Left ventricle myocardium superior (tissue), 1 donor: ENCODE results near the gene TARP.
"Not testable (repeated sequence)": the region's sequence is repeated elsewhere in the genome, so short reads cannot be mapped to it uniquely, and the experiment has no call there.

ENCODE experiments used
- ATAC-seq: fragments of 200-7000 bp; cut with Tn5 transposase; one replicate; pipeline ENCODE4 v1.9.1; 2020; ENCODE audit warnings: mild to moderate bottlenecking, moderate library complexity
- DNase-seq: peaks from one replicate; pipeline ENCODE4 v3.0.0-alpha.2; 2020
- intact Hi-C: fragments of 100-400 bp; cut with micrococcal nuclease; formaldehyde crosslinking; loops from one replicate; pipeline ENCODE4 v1.11.0; 2022
- donor health status: DM: no; HTN: yes; CAD: no; lungs with severe emphysema.

TARP gene

DNA sequence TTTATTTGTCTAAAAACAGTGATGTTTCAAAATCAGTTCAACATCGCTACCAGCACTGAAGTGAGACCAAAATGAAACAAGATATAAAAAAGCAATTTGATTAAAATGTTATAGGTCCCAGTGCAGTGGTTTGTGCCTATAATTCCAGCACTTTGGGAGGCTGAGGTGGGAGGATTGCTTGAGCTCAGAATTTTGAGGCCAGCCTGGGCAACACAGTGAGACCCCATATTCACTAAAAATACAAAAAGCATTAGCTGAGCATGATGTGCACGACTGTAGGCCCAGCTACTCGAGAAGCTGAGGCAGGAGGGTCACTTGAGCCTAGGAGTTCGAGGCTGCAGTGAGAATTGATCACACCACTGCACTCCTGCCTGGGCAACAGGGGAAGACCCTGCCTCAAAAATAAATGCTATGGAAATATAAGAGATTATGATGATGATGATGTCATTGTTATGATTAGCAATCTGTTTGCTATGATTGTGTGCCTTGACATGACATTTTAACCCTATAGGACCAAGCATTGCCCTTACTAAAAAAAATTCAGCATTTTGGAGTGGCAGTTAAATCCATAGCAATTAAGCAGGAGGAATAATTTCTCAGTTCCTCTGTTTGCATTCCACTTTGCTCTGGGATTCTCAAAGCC, 3.6 kb downstream of the TARP start:
- DNase-seq, ATAC-seq, intact Hi-C loops: not testable (repeated sequence)

DNA sequence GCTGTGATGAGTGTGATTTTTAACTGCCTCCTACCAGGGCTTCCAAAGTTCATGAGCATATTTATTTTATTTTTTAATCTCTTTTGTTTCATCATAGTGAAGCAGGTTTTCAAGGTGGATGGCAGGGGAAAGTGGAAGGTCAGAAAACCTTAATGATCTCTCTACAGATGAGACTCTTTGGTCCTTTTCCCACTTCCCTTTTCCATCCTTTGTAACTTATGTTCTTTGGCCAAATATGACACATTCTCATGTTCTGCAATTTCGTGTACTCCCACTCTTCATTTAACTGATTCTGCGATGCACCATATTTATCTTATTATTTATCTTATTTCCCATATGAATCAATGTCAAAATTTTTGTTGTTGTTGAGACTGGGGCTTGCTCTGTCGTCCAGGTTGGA, 7.5 kb downstream of the TARP start:
- DNase-seq, ATAC-seq, intact Hi-C loops: not testable (repeated sequence)

DNA sequence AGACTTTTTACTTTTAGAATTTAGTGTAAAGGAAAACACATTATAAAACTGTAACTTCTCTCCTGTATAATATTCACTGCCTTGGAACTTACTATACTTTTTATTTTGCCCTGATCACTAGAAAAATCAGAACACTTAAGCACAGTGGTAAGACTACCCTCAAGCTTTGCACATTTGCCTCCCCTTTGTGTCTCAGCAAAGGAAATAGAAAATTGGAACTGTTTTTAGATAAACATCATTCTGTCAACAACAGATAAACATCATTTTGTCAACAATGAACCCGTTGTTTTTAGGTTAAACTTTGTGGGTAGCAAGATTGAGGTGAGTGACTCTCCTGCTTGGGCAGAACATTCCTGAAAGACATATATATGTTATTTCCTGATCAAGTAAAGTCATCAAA, 8.8 kb downstream of the TARP start:
- intact Hi-C loops, DNase-seq, ATAC-seq: not testable (repeated sequence)

DNA sequence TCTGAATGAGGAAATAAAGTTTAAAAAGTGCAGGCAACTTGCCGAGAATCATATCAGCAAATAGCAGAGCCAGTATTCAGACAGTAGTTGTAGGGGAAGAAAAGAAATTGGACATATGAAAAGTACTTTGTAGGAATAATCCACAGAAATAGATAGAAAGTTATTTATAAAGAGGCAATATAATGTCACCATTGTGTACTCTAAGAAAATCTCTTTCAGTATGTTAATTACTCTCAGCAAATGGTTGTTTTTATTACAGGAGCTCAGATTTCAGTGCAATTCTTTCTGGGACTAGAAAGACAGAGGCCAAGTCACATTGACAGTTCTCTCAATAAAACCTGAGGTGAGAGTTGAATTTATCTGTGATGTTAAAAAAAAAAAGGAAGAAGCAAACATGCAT, 10.2 kb downstream of the TARP start:
- ATAC-seq, intact Hi-C loops, DNase-seq: not testable (repeated sequence)

DNA sequence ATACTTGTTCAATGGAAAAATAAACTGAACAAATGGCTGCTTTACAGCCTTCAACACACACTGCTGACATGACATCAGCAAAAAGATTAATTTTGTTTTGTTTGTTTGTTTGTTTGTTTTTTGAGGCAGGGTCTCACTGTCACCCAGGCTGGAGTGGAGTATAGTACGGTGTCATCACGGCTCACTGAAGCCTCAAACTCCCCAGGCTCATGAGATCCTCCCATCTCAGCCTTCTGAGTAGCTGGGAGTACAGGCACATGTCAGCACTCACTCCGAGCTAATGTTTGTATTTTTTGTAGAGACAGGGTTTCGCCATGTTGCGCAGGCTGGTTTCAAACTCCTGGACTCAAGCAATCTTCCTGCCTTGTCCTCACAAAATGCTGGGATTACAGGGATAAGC, 10.9 kb downstream of the TARP start:
- intact Hi-C loops: no loop called here
- no peak for DNase-seq
- ATAC-seq: no peak

DNA sequence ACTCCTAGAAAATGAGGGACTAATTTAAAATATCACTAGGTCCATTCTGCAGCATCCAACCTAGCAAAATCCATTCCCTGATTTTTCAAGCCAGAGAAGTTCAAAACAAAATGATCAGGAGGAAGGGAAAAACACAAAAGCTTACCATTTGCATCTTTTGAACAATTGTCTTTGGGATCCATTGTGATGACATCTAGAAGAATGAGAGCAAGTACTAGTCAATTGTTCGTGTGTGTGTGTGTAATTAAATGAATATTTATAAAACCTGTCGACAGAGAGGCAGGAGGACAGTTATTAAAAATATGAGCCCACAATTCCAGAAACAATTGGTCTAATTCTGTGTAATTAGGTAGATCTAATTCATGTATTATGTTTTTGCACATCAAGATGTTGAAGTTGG, 11.4 kb downstream of the TARP start:
- ATAC-seq, DNase-seq, intact Hi-C loops: not testable (repeated sequence)

DNA sequence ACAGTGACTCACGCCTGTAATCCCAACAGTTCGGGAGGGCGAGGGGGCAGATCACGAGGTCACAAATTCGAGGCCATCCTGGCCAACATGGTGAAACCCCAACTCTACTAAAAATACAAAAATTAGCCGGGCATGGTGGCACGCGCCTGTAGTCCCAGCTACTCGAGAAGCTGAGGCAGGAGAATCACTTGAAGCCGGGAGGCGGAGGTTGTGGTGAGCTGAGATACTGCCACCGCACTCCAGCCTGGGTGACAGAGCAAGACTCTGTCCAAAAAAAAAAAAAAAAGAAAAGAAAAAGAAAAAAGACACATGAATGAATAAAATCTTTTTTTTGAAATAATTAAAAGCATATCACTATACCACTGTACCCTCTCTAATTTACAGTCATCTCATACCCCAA, 11.8 kb downstream of the TARP start:
- DNase-seq, ATAC-seq, intact Hi-C loops: not testable (repeated sequence)

DNA sequence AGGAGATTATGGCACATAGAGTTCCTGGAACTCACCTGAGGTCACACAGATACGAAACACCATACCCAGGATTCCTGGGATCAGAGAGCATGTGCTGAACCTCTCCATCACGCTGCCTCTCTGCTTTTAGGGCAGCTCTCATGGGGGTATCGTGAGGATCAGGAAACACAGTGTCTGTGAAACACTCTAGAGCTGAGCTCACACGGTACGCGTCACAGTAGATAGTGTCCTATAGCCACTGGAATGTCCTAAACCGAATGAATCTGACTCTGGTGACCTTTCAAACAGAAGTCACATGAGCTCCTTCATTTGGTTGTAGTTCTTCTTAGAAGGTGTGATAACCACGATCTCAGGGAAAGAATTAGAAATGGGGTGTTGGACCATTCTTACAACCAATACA, 14.3 kb downstream of the TARP start:
- ATAC-seq, DNase-seq, intact Hi-C loops: not testable (repeated sequence)

DNA sequence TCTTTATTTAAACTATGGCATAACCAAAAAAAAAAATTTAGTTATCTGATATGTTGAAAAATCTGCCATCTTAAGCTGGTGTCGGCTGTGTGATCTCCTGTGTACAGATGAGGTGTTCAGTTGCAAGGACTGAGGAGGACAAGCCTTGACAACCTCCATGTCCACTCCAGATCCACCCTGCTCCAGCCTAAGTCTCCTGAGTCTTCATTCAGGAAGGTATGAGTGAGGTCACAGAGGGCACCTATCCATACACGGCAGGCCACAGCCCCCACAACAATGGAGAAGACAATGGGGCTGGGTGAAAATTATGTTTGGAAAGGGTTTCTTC, 16.1 kb downstream of the TARP start:
- no peak for DNase-seq
- intact Hi-C loops: no loop called here
- no peak for ATAC-seq

DNA sequence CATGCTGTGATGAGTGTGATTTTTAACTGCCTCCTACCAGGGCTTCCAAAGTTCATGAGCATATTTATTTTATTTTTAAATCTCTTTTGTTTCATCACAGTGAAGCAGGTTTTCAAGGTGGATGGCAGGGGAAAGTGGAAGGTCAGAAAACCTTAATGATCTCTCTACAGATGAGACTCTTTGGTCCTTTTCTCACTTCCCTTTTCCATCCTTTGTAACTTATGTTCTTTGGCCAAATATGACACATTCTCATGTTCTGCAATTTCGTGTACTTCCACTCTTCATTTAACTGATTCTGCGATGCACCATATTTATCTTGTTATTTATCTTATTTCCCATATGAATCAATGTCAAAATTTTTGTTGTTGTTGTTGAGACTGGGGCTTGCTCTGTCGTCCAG, 23.6 kb downstream of the TARP start:
- DNase-seq, ATAC-seq, intact Hi-C loops: not testable (repeated sequence)

DNA sequence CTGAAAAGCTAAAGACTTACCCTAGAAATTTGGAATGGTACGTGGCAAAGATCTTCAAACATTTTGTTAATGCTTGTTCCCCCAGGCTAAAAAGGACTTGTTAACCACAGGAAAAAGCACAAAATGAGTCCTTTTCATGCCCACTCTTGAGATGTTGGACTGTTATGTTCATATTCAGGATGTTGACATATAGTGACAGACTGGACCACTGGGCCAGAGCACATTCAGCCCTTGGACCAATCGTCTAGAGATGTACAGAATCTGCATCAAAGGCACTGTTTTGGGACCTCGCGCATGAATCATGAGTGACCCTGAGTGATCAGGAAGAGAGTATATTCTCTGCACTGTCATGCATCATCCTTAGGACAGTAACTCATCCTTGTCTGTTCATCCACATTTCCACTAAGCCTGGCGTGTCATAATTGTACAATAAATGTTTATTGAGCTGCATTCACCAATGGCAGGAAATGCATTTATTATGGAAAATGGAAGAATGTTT, 25.3 kb downstream of the TARP start:
- ATAC-seq (no peak), DNase-seq (no peak)
- intact Hi-C loops: no loop called here

DNA sequence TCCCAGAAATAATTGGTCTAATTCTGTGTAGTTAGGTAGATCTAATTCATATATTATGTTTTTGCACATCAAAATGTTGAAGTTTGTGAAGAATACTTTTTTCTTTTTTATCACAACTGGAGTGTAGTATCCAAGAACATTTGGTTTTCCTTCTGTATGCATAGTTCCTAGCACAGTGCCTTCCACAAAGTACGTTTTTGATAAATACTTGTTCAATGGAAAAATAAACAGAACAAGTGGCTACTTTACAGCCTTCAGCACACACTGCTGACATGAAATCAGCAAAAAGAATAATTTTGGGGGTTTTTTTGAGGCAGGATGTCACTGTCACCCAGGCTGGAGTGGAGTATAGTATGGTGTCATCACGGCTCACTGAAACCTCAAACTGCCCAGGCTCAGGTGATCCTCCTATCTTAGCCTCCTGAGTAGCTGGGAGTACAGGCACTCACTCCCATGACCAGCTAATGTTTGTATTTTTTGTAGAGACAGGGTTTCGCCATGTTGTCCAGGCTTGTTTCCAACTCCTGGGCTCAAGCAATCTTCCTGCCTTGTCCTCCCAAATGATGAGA, 27.9 kb downstream of the TARP start:
- intact Hi-C loops: no loop called here
- ATAC-seq (no peak), DNase-seq (no peak)

DNA sequence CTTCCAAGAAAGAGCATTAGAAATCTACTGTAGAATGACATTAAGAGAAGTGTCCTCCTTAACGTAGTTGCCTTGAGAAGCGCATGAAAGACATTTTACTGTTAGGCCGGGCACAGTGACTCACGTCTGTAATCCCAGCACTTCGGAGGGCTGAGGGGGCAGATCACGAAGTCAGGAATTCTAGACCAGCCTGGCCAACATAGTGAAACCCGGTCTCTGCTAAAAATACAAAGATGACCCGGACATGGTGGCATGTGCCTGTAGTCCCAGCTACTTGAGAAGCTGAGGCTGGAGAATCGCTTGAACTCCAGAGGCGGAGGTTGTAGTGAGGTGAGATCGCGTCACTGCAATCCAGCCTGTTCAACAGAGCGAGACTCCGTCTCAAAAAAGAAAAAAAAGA, 28.9 kb downstream of the TARP start:
- ATAC-seq: no peak
- intact Hi-C loops: no loop called here
- DNase-seq: no peak

DNA sequence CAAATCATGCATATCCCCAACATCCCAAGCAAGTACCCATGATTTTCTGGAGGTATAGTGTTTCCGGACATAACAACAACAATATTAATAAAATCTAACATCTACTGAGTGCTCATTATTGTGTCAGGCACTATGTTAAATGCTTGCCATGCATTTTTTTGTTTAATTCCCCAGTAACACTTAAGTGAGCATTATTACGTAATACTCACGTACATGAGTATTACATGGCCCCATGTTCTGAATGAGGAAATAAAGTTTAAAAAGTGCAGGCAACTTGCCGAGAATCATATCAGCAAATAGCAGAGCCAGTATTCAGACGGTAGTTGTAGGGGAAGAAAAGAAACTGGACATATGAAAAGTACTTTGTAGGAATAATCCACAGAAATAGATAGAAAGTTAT, 30.1 kb downstream of the TARP start:
- DNase-seq, ATAC-seq, intact Hi-C loops: not testable (repeated sequence)

DNA sequence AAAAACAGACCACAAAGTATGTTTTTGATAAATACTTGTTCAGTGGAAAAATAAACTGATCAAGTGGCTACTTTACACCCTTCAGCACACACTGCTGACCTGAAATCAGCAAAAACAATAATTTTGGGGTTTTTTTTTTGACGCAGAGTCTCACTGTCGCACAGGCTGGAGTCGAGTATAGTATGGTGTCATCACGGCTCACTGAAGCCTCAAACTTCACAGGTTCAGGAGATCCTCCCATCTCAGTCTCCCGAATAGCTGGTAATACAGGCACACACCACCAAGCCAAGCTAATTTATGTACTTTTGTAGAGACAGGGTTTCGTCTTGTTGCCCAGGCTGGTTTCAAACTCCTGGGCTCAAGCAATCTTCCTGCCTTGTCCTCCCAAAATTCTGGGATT, 30.6 kb downstream of the TARP start:
- no peak for ATAC-seq
- intact Hi-C loops: no loop called here
- no peak for DNase-seq

DNA sequence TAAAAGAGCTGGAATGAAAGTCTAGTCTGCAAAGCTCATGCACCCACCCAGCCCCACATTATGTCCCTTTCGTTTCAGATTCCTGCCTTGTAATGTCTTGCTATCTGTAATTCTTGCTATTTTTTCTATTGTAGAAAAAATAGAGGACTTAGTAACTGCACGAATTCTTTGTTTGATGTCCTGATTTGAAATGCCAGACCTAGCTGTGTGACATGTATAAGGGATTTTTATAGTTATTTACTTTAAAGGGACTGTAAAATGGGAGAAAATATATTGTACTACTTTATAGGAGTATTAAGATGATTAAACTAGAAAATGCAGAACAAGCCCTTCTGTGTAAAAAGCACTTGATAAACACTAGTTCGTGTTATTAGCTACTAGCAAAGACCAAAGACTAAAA, 32.4 kb downstream of the TARP start:
- intact Hi-C loops: no loop called here
- ATAC-seq: no peak

DNA sequence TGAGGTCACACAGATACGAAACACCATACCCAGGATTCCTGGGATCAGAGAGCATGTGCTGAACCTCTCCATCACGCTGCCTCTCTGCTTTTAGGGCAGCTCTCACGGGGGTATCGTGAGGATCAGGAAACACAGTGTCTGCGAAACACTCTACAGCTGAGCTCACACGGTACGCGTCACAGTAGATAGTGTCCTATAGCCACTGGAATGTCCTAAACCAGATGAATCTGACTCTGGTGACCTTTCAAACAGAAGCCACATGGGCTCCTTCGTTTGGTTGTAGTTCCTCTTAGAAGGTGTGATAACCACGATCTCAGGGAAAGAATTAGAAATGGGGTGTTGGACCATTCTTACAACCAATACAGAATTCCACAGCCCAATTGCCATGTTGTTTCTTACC, 34.3 kb downstream of the TARP start:
- intact Hi-C loops, DNase-seq, ATAC-seq: not testable (repeated sequence)

More for the DNA sequence above, 32.4 kb downstream of the TARP start:
- no peak for DNase-seq

DNA sequence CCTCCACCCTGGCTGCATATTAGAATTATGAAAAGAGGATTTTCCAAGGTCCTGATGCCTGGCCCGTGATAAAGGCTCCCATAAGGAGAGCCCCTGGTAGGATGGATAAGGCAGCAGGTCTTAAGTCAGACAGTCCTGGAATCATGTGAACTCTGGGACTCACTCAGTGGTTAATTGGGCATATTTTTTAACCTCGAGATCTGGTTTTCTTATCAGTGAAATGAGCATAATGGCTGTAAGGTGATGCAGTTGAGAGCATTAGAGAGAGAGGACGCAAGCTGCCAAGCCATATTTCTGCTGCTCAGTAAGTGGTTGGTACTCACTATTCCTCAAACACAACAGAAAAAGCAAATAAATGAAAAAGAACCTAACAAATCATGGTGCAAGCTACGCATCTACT, 37.8 kb downstream of the TARP start:
- intact Hi-C loops: no loop called here
- ATAC-seq (no peak), DNase-seq (no peak)

DNA sequence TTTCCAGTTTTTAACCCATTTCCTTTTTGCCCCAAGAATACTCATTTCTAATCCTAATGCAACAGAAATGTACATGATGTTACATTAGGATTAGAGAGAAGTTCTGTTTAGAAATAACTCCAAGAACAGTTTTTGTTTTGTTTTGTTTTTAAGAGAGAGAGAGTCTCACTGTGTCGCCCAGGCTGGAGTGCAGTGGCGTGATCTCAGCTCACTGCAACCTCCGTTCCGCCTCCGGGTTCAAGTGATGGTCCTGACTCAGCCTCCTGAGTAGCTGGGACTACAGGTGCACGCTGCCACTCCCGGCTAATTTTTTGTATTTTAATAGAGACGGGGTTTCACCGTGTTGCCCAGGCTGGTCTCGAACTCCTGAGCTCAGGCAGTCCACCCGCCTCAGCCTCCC, 38.7 kb downstream of the TARP start:
- DNase-seq, intact Hi-C loops, ATAC-seq: not testable (repeated sequence)

DNA sequence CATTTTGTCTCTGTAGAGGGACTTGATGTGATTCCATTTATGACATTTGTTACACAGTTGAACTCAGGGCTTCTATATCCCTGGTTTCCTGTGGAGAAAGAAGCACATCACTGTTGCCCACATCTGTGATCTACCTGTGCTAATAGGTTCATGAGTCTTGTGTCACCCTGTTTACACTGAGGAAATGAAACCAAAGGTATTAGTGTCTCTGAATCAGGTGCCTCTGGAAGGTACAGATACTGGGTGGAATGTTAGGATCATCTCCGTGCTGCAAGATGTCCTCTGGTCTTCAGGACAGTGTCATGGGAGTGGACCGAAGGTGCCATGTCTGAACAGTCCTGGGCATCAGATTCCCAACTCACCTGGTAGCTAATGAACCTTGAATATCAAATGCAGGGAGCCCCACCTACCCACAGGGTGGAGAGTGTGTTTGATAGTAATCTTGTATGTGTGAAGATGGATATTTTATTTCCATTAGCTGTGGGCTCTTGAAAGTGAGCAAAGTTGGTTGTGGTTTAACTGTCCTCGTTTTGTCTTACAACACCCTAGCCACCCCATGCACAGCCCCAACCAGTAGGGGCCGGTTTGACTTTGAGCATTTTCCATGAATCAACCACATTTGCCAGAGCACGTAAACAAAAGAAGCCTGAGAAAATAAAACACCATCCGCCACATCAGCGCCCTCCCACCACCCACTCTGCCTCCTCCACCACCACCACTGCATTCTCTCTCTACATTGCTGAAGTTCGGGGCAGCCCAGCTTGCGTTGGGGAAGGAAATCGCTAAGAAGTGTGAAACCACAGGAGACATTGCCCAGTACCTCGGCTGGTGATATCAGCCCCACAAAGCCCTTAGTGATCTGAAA, 40.7 kb downstream of the TARP start:
- intact Hi-C loops: no loop called here
- DNase-seq (peak; percentile 31), ATAC-seq (peak; percentile 42)
